Activated CD8-positive, alpha-beta memory T cell treated with anti-CD3 and anti-CD28 coated beads for 4 hours (primary cell): ENCODE measurements around the gene TTC1.
A peak's percentile ranks its signal among the peaks of the same experiment; 100 is the strongest.
"Not testable (repeated sequence)": the region's sequence is repeated elsewhere in the genome, so short reads cannot be mapped to it uniquely, and the experiment has no call there.

Experiments used
- DNase-seq, 2 donors: peaks; one replicate each; pipeline ENCODE4 v3.0.0-alpha.2; 2020; ENCODE audit warnings: low read depth in 2 of 2

TTC1 gene, protein sequence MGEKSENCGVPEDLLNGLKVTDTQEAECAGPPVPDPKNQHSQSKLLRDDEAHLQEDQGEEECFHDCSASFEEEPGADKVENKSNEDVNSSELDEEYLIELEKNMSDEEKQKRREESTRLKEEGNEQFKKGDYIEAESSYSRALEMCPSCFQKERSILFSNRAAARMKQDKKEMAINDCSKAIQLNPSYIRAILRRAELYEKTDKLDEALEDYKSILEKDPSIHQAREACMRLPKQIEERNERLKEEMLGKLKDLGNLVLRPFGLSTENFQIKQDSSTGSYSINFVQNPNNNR

DNA sequence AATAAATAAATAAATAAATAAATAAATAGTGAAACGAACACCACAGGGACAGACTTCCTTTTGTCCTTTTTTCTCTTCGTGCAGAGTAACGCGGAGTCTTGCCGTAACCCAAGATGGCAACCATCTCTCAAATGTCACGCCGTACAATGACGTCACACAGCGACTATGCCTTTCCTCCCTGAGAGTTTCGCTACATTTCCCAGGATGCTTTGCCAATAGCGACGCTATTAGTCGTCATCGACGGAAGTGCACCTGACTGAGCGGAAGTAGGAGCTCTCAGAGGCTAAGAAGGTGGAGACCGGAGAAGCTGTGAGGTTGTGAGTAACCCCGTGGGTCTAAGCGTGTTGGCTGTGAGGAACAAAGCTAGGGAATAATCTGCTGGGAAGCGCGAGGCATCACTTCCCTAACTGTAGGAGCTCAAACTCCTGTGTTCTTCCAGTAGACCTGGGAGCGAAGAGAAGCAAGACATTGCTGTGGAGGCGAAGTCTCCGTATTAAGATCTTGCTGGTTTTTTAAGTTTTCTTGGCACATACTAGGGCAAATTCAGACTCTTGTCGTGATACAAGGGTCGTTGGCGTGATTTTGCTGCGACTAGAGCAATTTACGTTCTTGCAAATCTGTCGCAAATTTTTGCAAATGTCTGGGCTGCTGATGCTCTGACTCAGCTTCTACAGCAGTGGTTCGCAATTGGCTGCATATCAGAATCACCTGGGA is at the start of gene TTC1:
TTC1 (plus strand) TSS at position 263 of the 714 bp plus-strand sequence. CDS start 1,390 bp downstream, outside the sequence.
- peak; percentile 84 to 90 for DNase-seq

DNA sequence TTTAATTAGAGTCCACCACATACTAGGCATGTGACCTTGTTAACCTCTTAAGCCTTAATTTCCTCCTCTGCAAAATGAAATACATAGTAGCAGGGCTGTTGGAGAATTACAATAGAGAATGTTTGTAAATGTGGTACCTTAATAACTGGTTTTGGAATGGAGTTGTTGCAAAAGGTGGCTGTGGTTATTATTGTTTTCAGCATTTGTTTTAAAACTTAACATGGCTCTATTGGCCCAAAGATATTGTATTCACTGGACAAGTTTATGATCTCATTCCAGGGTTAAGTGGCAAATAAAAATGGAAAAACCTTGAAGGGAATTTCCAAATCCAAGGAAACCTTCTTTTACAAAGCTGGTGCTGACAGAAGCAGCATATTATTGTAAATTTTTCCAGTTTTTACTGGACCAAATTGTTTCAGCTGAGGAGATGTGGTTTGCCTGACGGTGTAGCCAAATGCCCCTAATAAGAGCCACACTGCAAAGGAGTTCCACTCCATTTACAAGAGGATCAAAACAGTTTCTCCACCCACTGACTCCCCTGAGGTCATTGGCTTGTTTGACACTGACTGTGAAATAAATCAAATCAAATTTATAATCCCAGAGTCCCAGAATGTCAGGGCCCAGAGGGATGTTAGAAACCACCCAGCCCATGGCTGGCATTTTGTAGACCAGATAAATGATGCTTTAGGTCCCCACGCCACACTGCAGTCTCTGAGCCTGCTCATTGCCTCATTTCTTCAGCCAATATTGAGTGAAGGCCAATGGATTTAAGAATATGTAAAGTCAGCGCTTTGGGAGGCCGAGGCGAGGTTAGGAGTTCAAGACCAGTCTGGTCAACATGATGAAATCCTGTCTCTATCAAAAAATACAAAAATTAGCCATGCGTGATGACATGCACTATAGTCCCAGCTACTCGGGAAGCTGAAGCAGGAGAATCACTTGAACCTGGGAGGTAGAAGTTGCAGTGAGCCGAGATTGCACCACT is 47.5 kb upstream of the TTC1 start:
- no peak for DNase-seq

DNA sequence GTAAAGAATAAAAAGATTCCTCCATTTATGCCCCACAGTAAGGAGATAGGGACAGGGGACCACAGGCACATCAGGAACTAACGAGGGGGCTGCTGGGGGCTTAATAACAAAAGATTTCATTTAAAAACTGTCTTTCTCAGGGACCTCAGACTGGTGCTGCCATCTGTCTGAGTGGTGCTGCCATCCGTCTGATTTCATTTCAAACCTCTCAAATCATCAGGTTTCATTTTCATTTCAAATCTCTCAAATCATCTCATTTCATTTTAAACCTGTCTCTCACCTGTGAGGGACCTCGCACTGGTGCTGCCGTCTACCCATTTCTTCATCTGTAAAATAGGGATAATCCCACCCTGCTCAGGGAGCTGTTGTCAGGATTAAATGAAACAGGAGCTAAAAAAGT is 46.7 kb upstream of the TTC1 start:
- DNase-seq = no peak

DNA sequence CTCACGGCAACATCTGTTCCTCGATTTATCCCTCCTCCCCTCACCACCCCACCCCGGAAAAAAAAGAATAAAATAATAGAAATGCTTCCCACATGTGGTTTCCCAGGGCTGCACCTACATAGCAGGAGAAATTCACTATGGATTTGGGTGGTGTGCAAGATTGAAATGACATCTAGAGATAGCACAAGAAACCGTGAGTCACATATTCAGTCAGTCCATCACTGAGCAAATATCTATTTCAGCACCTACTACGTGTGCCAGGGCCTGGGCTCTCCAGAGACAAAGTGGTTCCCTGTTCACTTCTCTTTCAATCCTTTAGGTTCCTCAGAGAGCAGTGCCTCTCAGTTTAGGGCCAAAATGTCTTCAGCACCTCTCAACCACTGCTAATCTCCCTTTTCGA is 45.0 kb upstream of the TTC1 start:
- no peak for DNase-seq

DNA sequence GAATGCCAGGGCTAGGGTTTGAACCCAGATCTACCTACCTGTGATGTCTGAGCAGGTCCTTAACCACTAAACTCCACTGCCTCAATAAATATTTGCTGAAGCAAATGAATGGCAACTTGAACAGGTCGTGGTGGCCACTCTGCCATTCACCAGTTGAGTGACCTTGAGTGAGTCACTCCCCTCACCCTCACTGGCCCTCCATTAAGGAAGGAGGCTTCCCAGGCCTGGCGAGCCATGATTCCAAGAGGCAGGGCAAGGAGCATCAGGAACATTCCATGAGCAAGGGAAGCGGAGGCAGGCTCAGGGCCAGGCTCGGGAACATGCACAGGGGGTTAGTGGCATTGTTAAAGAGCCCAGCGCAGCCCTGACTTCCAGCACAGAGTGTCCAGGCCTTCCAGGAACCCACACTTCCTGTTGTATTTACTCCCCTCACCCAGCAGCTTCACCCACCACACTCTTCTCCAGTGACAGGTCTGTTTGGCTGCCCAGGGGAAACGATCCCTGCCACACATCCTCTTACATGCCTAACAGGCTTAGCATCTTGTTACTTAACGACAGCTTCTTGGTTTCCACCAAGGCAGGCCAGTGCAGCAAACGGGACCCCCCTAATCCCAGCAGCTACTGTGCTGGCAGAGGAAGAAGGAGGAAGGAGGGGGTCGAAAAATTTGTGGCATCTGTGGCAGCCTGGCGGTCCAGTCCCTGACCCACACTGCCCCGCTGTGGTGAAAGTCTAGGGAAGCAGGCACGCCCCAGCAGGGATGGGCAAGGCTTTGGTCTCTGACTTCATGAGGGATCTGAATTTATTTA is 43.7 kb upstream of the TTC1 start:
- DNase-seq = no peak

DNA sequence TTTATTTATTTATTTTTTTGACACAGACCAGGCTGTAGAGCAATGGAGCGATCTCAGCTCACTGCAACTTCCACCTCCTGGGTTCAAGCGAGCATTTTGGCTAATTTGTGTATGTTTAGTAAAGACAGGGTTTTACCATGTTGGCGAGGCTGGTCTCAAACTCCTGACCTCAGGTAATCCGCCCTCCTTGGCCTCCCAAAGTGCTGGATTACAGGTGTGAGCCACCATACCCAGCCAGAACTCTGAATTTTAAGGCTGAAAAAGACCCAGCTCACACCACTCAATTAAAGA is 43.2 kb upstream of the TTC1 start:
- DNase-seq = not testable (repeated sequence)

DNA sequence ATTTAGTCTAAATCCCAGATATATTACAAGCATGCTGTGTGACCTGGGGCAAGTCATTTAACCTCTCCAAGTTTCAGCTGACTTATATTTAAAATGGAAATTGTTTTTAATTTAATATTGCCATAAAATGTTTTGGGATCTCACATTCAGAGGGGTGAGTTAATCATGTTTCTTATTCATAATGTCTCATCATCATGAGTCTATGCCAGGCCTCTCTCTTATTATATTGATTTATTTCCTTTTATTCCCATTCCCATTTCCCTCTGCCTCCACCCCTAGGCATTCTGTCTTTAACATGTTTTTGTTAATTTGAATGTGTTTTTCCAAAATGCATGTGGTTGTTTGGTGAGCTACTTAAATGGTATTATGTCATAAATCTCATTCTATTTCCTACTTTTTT is 39.0 kb upstream of the TTC1 start:
- no peak for DNase-seq

DNA sequence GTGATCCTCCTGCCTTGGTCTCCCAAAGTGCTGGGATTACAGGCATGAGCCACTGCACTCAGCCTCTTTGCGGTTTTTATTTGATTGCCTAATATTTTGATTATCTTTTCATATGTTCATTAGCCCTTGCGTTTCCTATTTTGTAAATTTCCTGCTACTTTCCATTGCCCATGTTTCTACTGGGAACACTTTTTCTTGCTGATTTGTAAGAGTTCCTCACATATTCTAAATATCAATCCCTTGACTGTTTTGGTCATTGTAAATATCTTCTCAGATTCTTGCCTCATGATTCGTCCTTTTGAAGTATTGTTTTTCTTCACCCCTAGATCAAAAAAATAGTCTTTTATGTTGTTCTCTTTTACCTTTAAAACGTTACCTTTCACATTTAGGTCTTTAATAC is 37.9 kb upstream of the TTC1 start:
- no peak for DNase-seq

DNA sequence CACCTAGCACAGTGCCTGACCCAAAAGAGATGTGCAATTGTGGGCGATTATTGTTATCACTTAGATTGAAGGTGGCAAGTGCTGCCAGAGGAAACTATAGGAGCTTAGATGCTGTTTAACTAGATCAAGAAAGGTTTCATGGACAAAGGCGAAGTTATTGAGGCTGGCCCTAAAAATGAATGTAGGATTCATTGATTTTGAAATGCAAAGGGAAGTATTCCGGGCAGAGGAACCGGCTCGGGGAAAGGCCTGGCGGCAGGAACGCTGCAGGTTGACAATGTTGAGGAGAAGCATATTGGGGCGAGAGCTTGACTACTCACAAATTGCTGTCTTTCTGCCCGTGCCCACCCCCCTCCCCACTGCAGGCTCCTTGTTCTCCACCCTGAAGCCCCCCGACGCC is 37.4 kb upstream of the TTC1 start:
- DNase-seq = no peak

DNA sequence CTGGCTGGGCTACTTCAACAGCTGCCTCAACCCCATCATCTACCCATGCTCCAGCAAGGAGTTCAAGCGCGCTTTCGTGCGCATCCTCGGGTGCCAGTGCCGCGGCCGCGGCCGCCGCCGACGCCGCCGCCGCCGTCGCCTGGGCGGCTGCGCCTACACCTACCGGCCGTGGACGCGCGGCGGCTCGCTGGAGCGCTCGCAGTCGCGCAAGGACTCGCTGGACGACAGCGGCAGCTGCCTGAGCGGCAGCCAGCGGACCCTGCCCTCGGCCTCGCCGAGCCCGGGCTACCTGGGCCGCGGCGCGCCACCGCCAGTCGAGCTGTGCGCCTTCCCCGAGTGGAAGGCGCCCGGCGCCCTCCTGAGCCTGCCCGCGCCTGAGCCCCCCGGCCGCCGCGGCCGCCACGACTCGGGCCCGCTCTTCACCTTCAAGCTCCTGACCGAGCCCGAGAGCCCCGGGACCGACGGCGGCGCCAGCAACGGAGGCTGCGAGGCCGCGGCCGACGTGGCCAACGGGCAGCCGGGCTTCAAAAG is 36.9 kb upstream of the TTC1 start:
- DNase-seq = no peak

DNA sequence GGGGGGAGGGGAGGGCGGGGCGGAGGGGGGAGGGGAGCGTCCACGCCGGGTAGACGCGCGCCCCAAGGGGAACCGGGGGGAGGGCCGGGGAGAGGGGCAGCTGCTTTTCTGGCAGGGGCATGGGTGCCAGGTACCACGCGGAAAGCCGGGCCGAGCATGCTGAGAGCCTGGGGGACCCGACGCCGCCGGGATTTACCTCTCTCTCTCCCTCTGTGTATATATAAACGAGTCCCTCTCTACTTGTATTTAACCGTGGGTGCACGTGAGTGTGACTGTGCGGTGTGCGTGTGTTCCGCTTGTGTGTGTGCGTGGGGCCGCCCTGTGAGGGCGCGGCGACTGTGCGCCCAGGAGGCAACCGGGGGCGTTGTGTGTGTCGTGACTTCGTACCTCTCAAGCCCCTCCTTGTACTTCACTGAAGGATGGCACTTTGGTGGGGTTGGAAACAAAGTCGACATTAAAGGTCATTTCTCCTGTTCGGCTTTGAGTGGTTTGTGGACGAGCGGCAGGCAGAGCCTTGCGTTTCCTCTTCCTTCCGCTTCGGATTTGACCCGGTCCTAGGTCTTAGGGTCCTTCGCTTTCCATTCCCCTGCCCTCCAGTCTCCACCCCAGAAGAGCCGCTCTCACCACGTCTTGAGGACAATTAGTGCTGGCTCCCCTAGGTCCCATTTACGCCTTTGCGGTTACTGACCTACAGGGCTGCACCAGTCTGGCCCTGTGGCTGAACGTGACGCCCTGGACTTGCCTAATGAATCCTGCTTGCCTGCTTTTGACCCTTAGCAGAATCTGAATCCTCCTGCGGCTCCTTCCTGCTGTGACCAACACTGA is 36.2 kb upstream of the TTC1 start:
- no peak for DNase-seq

DNA sequence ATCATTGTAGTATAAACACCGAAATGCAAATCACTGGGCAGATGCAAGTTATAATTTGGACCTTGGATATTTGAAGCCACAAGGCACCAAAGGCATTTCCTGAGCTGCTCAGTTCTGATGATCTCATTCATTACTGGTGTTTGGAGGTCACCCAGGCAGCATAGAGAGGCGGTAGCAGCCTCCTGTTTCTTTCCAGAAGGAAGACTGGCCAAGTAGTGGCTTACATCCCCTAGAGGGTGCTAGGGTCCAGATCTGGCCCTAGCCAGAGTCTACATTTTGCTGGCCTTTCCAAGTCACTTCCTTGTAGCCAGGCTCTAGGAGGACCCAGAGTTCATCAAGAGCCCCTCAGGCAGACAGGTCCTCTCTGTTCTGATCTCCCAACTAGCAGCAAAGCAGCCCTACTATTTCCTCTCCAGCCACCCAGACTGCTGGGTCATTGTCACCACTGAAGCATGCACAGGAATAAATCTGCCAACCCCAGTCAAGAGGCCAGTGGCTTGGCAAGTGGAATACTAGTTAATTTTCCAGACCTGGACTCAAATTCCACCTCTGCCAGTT is 33.4 kb upstream of the TTC1 start:
- DNase-seq = no peak

DNA sequence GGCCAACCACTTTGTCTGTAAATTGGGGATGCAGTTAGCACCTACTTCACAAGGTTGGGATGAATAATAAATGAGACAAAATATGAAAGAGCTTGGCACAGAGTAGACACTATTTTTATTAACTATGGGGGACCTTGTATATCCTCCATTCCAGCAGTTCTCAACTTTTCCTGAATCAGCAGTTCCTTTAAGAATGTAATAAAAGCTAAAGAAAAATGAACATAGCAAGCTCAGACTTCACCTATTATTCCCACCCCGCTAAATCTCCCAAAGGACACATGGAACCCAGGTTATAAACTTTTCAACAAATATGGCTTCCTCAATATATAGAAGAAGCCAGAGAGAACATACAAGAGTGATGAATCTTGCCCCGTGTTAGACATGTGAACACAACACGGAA is 32.0 kb upstream of the TTC1 start:
- DNase-seq = no peak

DNA sequence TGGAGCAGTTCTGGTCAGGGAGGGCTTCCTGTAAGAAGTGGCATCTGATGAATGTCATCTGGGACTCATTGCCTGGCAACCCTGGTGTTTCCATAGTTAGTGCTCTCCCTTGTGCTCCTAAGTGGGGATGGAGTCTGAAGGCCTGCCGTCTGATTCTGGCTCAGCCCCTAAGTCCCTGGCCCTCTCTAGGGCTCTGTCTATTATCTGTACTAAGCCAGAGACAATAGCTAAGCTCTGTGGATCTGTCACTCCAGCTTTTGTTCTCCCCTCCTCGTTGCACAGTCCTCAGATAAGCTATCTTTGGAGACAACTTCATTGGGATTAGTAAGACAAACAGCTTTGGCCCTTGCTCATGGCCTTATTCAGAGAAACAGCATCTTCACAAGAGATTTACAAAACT is 30.6 kb upstream of the TTC1 start:
- DNase-seq = no peak

DNA sequence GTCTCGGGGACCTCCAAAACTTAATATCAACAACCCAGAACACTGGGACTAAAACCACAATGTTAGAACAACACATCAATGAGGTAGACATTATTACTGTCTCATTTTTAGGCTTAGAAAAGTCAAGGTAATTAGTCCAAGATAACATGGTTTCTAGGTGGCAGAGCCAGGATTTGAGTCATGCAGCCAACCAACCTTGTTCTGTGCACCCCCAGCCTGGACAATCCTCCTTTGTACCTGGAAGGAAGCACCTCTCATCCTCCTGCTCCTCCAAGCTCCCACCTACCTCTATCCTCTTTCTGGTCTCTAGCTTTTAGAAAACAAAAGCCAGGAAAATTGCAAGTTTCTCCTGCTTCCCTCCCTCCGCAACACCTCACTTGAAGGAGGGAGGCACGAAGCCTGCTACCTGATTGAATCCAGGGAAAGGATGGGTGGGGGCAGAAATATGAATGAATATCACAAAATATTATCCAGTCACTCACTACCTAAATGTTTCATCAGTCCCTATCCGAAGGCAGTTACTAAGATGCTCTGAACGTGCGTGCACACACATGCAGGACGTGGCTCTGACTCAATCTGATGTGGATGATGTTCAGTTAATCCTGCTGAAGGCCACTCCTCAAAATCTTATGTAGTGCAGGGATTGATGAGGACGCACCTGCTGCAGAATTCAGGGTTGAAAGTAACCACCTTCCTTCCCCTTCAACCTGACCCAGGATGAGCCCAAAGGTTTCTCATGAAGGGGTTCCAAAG is 26.3 kb upstream of the TTC1 start:
- DNase-seq = no peak

DNA sequence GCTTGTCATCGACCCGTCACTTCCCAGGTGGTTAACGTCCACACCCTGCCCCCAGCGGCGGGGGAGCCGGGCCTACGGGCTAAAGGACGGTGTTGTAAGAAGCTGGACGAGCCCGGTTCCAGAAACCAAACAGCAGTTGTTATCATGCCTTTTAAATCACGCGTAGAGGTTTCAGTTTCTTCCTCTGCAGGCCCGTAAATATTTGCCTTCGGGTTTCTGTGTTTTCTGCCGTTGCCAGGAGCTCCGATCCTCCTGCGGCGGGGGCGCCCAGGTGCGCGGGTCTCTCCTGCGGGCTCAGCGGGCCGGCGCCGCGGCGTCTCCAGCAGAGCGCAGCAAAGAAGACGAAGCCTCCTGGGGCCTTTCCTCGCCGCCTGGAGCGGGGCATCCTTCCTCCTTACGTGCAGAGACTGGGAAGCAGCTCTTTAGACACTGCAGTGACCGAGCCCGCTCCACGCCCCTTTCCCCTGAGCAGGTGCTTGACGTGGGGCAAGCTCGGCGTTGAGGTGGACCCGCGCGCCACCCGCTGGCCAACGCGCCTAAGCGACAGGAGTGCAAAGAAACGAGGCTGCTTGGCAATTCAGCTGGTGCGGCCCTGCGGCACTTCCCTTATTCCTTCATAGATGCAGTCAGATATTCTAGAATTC is 21.8 kb upstream of the TTC1 start:
- peak; percentile 43 to 44 for DNase-seq

DNA sequence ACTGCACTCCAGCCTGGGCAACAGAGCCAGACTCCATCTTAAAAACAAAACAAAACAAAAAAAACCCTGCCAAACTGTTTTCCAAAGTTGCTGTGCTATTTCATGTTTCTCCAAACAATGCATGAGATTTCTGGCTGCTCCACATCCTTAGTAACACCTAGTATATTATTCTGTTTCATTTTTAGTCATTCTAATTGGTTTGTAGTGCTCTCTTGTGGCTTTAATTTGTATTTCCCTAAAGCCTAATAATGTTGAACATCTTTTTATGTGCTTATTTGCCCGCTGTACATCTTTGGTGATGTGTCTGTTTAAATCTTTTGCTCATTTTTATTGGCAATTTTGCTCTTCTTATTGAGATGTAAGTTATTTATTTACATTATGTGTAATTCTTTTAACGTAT is 18.4 kb upstream of the TTC1 start:
- DNase-seq = no peak

DNA sequence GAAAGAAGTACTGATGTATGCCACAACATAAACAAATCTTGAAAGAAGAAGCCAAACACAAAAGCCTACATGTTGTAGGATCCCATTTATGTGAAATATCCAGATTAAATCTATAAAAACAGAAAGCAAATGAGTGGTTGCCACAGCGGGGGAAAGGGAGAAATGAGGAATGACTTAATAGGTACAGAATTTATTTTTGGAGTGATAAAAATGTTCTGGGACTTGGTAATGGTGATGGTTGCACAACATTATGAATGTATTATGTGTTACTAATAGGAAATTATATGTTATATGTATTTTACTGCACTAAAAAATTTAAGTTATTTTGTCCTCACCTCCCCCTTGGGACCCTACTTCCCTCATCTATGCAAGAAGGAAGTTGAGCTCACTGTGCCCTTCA is 16.4 kb upstream of the TTC1 start:
- DNase-seq = no peak

DNA sequence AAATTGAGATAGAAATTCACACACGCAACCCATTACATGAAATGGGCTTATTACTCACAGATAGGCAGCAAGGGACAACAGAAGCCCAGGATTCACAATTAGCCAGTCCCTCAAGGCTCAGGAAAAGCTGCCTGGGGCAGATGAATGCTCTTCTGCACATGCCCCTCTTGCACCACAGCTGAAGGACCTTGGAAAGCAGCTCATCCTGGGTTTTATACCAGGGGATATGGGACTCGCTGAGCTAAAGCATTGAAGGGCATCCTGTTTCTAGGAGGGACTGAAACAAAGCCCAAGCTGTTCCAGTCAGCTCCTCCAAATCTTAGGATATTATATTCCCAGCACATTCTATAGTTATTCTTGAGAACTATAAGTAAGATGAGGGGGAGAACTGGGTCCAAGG is 15.7 kb upstream of the TTC1 start:
- no peak for DNase-seq
